ENCODE measurements around the gene NAIF1.

The NAIF1 gene

DNA sequence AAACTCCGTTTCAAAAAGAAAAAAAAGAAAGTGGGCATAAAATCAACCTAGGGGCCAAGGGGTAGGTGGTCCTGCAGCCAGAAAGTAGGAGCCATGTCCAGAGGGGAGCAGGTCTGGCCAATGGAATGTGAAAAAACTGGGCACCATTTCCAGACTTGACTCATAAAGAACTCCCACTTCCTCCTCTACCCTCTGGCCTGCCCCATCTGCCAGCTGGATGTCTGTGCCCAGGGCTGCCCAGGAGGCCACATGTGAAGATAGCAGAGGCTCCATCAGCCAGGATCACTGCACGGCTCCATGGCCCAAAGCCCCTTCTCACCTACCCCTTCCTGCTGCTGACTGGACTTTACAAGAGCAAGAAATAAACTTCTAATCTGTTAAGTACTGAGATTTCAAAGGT, 44.2 kb downstream of the NAIF1 start:
- no peaks in the 10 kb centered on the region for H3K36me3 ChIP-seq (ENCODE audit: insufficient read depth, low read length)
- no peak for TF ChIP-seq POLR2AphosphoS5 (IDR thresholded peaks at IDR 0.05; ENCODE audit: borderline replicate concordance, low read depth, low read length)
- TF ChIP-seq FOXP2 (optimal IDR thresholded peaks at IDR 0.05; ENCODE audit: control extremely low read depth, extremely low read length, insufficient read depth): no peak
- no peak for TF ChIP-seq EZH2 (IDR thresholded peaks at IDR 0.05)
- peak overlapping the region; percentile 61 for H3K27ac ChIP-seq
- no peak for DNase-seq (ENCODE audit: low read depth, low spot score)
- H3K9ac ChIP-seq (ENCODE audit: insufficient read length): no peak overlapping the region
- H3K4me3 ChIP-seq: no peak overlapping the region
- H3K9me3 ChIP-seq (ENCODE audit: low read depth, low read length): no peaks in the 10 kb centered on the region

DNA sequence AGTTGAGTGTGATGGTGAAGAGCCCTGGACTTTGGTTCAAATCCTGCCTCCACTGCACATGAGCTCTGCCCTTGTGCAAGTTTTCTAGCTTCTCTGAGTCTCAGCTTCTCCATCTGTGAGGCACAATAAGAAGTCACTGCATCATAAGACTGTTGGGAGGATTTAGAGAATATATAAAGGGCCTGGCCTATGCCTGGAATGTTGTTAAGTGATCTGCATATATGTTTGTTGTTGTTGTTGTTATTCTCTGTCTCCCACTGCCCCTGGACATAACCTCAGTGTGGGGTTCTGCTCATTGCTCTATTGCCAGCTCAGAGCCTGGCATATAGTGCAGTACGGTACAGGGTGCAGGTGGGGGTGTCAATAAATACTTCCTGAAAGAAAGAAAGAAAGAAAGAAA, 46.0 kb downstream of the NAIF1 start:
- Histone ChIP-seq H3K9me3 (ENCODE audit: low read depth, low read length) (no peaks in the 10 kb centered on the region), H3K9ac (ENCODE audit: insufficient read length) (no peak overlapping the region), H3K27ac (no peak overlapping the region), H3K36me3 (ENCODE audit: insufficient read depth, low read length) (no peaks in the 10 kb centered on the region), H3K4me3 (no peak overlapping the region)
- TF ChIP-seq EZH2 (IDR thresholded peaks at IDR 0.05): no peak
- no peak for TF ChIP-seq FOXP2 (optimal IDR thresholded peaks at IDR 0.05; ENCODE audit: control extremely low read depth, extremely low read length, insufficient read depth)
- TF ChIP-seq POLR2AphosphoS5 (IDR thresholded peaks at IDR 0.05; ENCODE audit: borderline replicate concordance, low read depth, low read length): no peak
- DNase-seq (ENCODE audit: low read depth, low spot score): no peak

DNA sequence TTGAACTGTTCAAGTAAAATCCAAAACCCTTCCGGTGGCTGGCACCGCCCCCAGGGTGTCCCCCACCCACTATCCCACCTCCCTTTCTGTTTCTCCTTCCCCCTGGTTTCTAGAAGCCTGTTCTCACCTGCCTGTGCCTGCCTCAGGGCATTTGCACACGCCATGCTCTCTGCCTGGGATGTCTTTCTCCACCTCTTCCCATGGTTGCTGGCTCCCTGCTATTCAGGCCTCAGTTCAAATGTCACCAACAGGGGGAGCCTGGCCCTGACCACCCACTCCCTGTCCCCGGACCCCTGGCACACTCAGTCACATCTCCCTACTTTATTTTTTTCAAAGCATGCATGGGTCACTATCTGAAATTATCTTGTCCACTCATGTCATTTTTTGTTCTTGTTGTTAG, 46.4 kb downstream of the NAIF1 start:
- Histone ChIP-seq H3K4me3 (no peak overlapping the region), H3K27ac (no peak overlapping the region), H3K9ac (ENCODE audit: insufficient read length) (no peak overlapping the region), H3K9me3 (ENCODE audit: low read depth, low read length) (no peaks in the 10 kb centered on the region), H3K36me3 (ENCODE audit: insufficient read depth, low read length) (no peaks in the 10 kb centered on the region)
- DNase-seq (ENCODE audit: low read depth, low spot score): no peak
- TF ChIP-seq POLR2AphosphoS5 (IDR thresholded peaks at IDR 0.05; ENCODE audit: borderline replicate concordance, low read depth, low read length) (no peak), FOXP2 (optimal IDR thresholded peaks at IDR 0.05; ENCODE audit: control extremely low read depth, extremely low read length, insufficient read depth) (no peak), EZH2 (IDR thresholded peaks at IDR 0.05) (no peak)

DNA sequence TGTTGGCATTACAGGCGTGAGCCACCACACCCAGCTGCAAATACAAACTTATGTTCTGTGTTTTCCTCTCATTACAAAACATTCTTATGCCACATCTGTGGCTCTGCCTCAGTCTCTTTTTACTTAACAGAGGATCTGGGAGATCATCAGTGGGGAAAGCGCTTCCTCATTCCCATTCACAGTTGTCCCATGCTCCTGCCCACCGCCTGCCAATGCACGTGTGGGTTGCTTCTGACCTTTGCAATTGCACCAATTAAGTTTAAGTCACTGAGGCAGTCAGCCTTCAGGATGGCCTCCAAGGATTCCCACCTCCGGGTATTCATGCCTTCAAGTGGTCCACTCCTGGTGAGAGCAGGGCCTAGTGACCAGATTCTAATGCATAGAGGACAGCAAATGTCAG, 51.4 kb downstream of the NAIF1 start:
- Histone ChIP-seq H3K9ac (ENCODE audit: insufficient read length) (no peak overlapping the region), H3K4me3 (no peak overlapping the region), H3K9me3 (ENCODE audit: low read depth, low read length) (no peaks in the 10 kb centered on the region), H3K36me3 (ENCODE audit: insufficient read depth, low read length) (no peaks in the 10 kb centered on the region), H3K27ac (no peak overlapping the region)
- no peak for DNase-seq (ENCODE audit: low read depth, low spot score)
- TF ChIP-seq EZH2 (IDR thresholded peaks at IDR 0.05): no peak
- TF ChIP-seq POLR2AphosphoS5 (IDR thresholded peaks at IDR 0.05; ENCODE audit: borderline replicate concordance, low read depth, low read length): no peak
- TF ChIP-seq FOXP2 (optimal IDR thresholded peaks at IDR 0.05; ENCODE audit: control extremely low read depth, extremely low read length, insufficient read depth): no peak
